Stimulated activated CD4-positive, alpha-beta T cell treated with anti-CD3 and anti-CD28 coated beads, Interleukin-4, amount 100 ng/mL, for 48 hours (primary cell): ENCODE measurements around the gene PI4KA.
"Not testable (repeated sequence)": the region's sequence is repeated elsewhere in the genome, so short reads cannot be mapped to it uniquely, and the experiment has no call there.

ENCODE experiments used
- DNase-seq, 2 donors: peaks; one replicate each; pipeline ENCODE4 v3.0.0-alpha.2; 2020; ENCODE audit warnings: low read depth in 2 of 2

The PI4KA gene

GRCh38 chr22:20776624-20777405 is 81.8 kb downstream of the PI4KA start:
- no peak for DNase-seq

GRCh38 chr22:20775342-20775895 is 83.2 kb downstream of the PI4KA start:
- DNase-seq, result no peak

- no peak for DNase-seq
Measured at GRCh38 chr22:20774882-20775281, 83.7 kb downstream of the PI4KA start.

- no peak for DNase-seq
Measured at GRCh38 chr22:20773793-20774212, 84.8 kb downstream of the PI4KA start, which contains the start of gene SERPIND1. Gene SERPIND1, plus strand, starts transcription at chr22:20774113. Its CDS starts 5,200 bp downstream, at chr22:20779313.

GRCh38 chr22:20771918-20772625 is 86.5 kb downstream of the PI4KA start:
- no peak for DNase-seq

GRCh38 chr22:20769496-20769826 is 89.2 kb downstream of the PI4KA start:
- DNase-seq, result not testable (repeated sequence)

GRCh38 chr22:20766530-20766929 is 92.1 kb downstream of the PI4KA start:
- no peak for DNase-seq

- DNase-seq, result no peak
Measured at GRCh38 chr22:20765938-20766337, 92.7 kb downstream of the PI4KA start.

- no peak for DNase-seq
Measured at GRCh38 chr22:20764729-20765128, 93.9 kb downstream of the PI4KA start.

- DNase-seq, result no peak
Measured at GRCh38 chr22:20764471-20764720, 94.2 kb downstream of the PI4KA start.

- DNase-seq, result no peak
Measured at GRCh38 chr22:20763630-20764470, 94.8 kb downstream of the PI4KA start.

GRCh38 chr22:20762233-20762796 is 96.3 kb downstream of the PI4KA start:
- no peak for DNase-seq

- no peak for DNase-seq
Measured at GRCh38 chr22:20761536-20761935, 97.1 kb downstream of the PI4KA start.

GRCh38 chr22:20760084-20760483 is 98.5 kb downstream of the PI4KA start:
- DNase-seq, result no peak

GRCh38 chr22:20758688-20759087 is 99.9 kb downstream of the PI4KA start:
- DNase-seq, result no peak

- DNase-seq, result no peak
Measured at GRCh38 chr22:20756846-20757245, 101.8 kb downstream of the PI4KA start.

- no peak for DNase-seq
Measured at GRCh38 chr22:20752873-20753272, 105.7 kb downstream of the PI4KA start.

GRCh38 chr22:20752104-20752741 is 106.4 kb downstream of the PI4KA start:
- DNase-seq, result no peak

GRCh38 chr22:20751185-20751851 is 107.3 kb downstream of the PI4KA start:
- no peak for DNase-seq

- DNase-seq, result peak in 1 of 2 donors; percentile 10
Measured at GRCh38 chr22:20750461-20751184, 108.0 kb downstream of the PI4KA start.
